Hematopoietic multipotent progenitor cell treated with erythropoietin and hydrocortisone succinate and interleukin-3 and kit ligand, for 15 days (in vitro differentiated cells): ENCODE measurements around the gene ITGA5.

Experiments used
- DNase-seq: peaks from one replicate; pipeline ENCODE4 v3.0.0-alpha.2; 2015; ENCODE audit warnings: low spot score

The ITGA5 gene

DNA sequence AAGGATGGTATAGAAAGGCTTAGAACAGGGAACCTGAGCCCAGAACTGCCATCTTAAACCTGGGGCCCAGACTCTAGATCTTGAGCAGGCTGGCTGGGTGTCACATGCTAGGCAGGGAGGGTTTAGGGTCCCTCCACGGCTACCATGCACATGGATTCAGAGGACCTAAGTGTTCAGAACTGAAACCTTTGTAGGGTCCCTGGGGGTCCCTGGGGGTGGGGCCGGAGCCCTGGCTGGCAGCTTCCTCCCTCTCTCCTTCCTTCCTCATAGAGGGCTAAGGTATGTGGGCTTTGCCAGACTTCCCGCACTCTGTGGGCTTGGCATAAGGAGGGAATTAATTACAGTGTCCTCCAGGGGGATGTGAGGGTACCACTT lies 29.9 kb downstream of the ITGA5 start:
- DNase-seq, result no peak

GRCh38 chr12:54388237-54389133 lies 30.6 kb downstream of the ITGA5 start:
- DNase-seq, result no peak

GRCh38 chr12:54387114-54387467 lies 32.0 kb downstream of the ITGA5 start:
- DNase-seq, result no peak

- DNase-seq, result no peak
Observed at GRCh38 chr12:54386403-54387113, 32.5 kb downstream of the ITGA5 start.

DNA sequence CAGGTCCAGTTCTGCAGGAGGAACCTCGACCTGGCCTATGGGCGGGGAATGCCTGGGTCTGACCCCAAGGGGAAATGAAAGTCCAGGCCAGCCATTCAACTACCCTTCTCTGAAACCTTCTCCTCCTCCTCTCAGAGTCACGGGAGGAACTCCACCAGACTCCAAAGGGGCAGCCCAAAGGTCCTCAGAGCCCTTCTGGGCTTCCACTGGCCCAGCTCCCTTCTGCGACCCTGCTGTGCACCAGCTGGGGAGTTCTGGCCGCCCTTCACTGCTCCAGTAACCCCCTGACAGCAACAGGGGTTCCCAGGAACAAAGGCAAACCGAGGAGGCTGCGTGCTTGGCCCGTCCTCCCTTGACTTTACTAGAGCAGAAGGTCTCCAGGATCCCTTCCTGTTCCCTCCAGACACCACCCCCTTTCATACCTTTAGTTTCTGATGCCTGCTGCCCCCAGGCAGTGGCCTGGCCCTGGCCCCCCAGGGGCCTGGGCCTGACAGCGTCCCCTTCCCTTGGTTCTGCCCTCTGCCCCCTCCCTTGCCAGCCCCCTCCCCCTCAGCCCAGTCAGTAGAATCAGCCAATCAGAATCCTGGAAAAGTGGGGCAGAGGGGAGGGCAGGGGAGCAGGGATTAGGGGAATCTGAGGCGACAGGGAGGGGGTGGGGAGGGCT lies 33.7 kb downstream of the ITGA5 start:
- no peak for DNase-seq

DNA sequence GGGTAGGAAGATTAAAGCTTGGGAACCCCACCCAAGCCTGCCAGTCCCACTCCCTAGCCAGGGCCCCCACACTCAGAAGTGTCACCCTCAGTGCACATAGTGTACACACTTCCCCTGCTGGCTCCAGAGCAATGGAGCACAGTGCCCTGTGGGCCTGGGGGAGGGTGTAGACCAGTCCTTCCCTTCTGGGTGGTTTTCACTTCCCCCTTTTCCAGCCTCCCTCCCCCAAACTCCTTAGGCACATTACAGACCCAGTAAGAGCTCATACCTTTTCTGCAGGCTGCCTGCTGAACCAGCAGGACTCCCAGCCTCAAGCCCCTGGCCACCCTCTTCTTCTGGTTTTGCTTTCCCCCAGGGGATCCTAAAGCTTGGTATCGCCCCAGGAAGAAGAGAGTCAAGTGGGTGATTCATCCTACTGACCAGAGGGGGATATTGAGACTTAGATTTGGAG lies 34.5 kb downstream of the ITGA5 start, which contains the start of gene ZNF385A:
TSS of gene ZNF385A (minus strand) at position 143 of the 451 bp plus-strand sequence. CDS start 219 bp downstream, outside the sequence.
- DNase-seq, result no peak

- DNase-seq, result no peak
Observed at GRCh38 chr12:54383041-54383609, 35.9 kb downstream of the ITGA5 start.

DNA sequence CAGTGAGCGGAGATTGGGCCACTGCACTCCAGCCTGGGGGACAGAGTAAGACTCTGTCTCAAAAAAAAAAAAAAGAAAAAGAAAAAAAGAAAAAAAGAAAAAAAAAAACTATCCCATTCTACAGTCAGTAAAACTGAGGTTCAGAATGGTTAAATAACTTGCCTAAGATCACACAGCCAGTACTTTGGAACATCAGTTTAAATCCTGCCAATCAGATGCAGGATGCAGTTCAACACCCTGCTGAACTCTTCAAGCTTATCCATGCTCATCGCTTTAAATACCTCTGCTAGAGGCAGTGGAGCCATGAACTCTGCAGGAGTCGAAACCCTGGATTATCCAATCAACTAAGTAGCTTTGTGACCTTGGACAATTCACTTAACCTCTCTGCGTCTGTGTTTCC lies 37.9 kb downstream of the ITGA5 start:
- no peak for DNase-seq

DNA sequence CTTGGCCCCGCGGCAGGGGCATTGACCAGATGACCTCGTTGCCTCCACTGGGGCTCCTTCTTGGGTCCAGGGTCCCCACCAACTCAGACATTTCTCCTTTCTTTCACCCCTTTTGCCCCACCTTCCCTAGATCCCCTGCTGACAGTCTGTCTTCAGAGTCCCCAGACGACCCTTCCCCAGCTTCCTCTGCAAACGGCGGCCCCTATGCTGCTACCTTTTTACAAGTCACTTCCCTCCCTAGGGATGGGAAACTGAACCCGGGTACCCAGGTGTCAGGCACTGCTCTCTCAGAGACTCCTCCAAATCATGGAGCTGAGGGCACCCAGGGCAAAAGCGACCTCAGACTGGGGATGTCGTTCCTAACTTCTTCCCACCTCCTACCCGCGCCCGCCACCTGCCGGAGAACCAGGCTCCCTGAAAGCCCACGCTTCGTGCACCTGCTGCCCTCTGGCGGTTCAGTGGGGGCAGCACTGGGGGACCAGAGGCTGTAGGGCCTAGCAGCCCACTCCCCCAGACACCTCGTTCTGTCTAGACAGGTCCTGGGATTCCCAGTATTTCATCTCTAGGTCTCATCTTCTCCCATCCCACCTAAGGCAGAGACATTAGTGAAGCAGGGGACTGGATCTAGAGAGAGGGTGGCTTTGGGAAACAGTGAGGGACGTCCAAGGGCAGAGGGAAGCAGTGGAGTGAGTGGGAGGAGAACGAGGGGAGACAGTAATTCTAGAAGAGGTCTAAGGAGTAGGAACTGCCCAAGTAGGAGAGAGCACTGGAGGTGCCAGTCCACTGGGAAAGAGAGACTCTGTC lies 39.5 kb downstream of the ITGA5 start:
- DNase-seq, result peak; percentile 85

DNA sequence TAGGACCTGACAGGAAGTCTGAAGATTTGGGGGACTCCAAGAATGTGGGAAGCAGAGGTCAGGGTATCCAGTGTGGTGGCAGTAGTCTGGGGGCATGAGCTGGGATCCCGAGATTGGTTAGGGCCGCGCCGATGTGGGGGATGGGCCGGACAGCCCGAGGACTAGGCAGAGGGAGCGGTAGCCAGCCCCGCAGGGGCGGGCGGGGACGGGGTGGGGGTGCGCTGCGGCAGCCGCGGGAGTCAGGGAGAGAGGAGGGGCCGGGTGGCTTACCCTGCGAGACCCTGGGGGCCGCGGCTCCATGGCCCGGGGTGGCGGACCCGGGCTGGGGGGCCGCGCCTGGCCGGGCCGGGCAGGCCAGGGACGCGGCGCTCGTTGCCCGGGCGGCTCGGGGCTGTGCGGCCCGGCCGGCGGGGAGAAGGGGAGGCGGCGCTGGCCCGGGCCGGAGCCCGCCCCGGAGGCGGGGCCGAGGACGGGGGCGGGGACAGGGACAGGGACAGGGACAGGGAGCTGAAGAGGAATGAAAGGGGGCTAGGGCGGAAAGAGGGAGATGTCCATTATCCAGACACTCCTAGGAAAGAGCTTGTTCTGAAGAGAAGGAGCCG lies 40.2 kb downstream of the ITGA5 start:
- no peak for DNase-seq

DNA sequence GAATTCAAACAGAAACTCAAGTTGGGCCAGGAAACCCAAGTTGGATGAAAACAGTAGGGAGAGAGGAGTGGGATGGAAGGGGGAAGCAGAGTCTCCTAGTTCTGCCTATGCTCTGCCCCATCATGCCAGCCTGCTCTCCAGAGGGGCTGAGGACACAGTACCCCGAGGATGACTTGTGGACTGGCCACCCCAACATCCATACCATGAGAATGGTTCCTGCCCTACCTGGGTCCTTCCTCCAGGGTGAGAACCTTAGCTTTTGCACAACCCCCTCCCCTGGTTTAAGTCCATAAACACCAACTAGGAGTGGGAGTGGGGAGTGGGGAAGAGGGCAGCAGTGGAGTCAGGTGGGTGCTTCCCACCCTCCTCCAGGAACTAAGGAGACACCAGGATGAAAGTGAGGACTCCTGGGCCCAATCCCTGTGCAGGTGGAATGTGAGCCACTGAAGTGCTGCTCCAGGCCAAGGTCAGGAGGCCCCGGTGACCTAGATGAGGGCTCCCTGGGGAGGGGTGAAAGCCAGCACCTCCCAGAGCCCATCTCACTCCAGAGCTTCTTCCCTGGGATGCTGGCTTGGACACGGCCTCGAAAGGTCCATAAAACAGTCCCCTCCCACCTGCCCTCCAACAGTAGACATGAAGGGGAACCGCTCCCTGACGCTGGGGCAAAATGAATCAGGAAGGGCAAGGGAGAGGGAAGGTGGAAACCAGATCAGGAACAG lies 41.1 kb downstream of the ITGA5 start:
- DNase-seq, result no peak

- DNase-seq, result no peak
Observed at GRCh38 chr12:54377007-54377406, 42.1 kb downstream of the ITGA5 start.

GRCh38 chr12:54376596-54376995 lies 42.5 kb downstream of the ITGA5 start:
- no peak for DNase-seq

GRCh38 chr12:54375259-54375579 lies 43.8 kb downstream of the ITGA5 start:
- DNase-seq, result no peak

- DNase-seq, result no peak
Observed at GRCh38 chr12:54374562-54375258, 44.4 kb downstream of the ITGA5 start.

GRCh38 chr12:54373649-54374561 lies 45.2 kb downstream of the ITGA5 start:
- no peak for DNase-seq

GRCh38 chr12:54372113-54372806 lies 46.8 kb downstream of the ITGA5 start:
- no peak for DNase-seq
